HepG2 (cell line): ENCODE measurements around the gene INPP5K. TPM values are rescaled to one million over a fixed set of nuclear protein-coding genes. Genes with fewer than 3 reads are reported as not detected.
A peak's percentile ranks its signal among the peaks of the same experiment; 100 is the strongest.

Source experiments
- AHR ChIP-seq: IDR thresholded peaks from 2 replicates; pipeline ENCODE4 v1.6.1; 2018; ENCODE audit warnings: missing genetic modification reagents, missing compliant biosample characterization
- ATF7-NPFF ChIP-seq: sonication (generic); formaldehyde crosslinking; IDR thresholded peaks from 2 replicates; pipeline ENCODE4 v1.8.1; 2023; ENCODE audit warnings: mild to moderate bottlenecking, low read depth, missing genetic modification reagents, moderate library complexity
- EP300 ChIP-seq, 3 experiments: sonication (generic) in 1 of 3; formaldehyde crosslinking in 1 of 3; IDR thresholded peaks; 2 replicates each; pipeline versions ENCODE4 v1.5.1 to v1.6.1; 2011 to 2020; ENCODE audit warnings: low read depth in 2 of 3, low read length in 2 of 3, borderline replicate concordance in 1 of 3, improper control_type of control experiment in 1 of 3, mild to moderate bottlenecking in 1 of 3, missing genetic modification reagents in 1 of 3, moderate library complexity in 1 of 3
- FOXP4 ChIP-seq: sonication (generic); formaldehyde crosslinking; IDR thresholded peaks from 2 replicates; pipeline ENCODE4 v1.4.0; 2020; ENCODE audit warnings: missing genetic modification reagents
- HIC2 ChIP-seq: sonication (generic); formaldehyde crosslinking; IDR thresholded peaks from 2 replicates; pipeline ENCODE4 v1.9.0; 2022; ENCODE audit warnings: low read depth, missing genetic modification reagents
- IRF2 ChIP-seq: IDR thresholded peaks from 2 replicates; pipeline ENCODE4 v1.6.1; 2018; ENCODE audit warnings: missing genetic modification reagents, missing compliant biosample characterization
- MAFG ChIP-seq: sonication (generic); formaldehyde crosslinking; IDR thresholded peaks from 2 replicates; pipeline ENCODE4 v1.5.1; 2020; ENCODE audit warnings: mild to moderate bottlenecking, missing genetic modification reagents
- MAZ ChIP-seq, 2 experiments: sonication (generic) in 1 of 2; formaldehyde crosslinking in 1 of 2; IDR thresholded peaks; 2 replicates each; pipeline versions ENCODE4 v1.5.0 to v1.6.1; 2012 to 2020; ENCODE audit warnings: low read depth in 2 of 2, mild to moderate bottlenecking in 2 of 2, borderline replicate concordance in 1 of 2, improper control_type of control experiment in 1 of 2, low read length in 1 of 2, missing genetic modification reagents in 1 of 2, moderate library complexity in 1 of 2
- MXD1 ChIP-seq: sonication (generic); formaldehyde crosslinking; IDR thresholded peaks from 2 replicates; pipeline ENCODE4 v1.4.0; 2020; ENCODE audit warnings: mild to moderate bottlenecking, missing genetic modification reagents
- NR1H2 ChIP-seq: sonication (generic); formaldehyde crosslinking; IDR thresholded peaks from 2 replicates; pipeline ENCODE4 v1.8.1; 2022; ENCODE audit warnings: low read depth, missing genetic modification reagents, borderline replicate concordance
- PCBP1 ChIP-seq: fragments of 200-400 bp; formaldehyde crosslinking; IDR thresholded peaks from 2 replicates; pipeline ENCODE4 v1.6.1; 2017; ENCODE audit warnings: mild to moderate bottlenecking, low read depth, low read length, borderline replicate concordance
- PHB2 ChIP-seq: fragments of 450-650 bp; IDR thresholded peaks from 2 replicates; pipeline ENCODE4 v1.6.1; 2018; ENCODE audit not compliant: partially characterized antibody
- TEAD3 ChIP-seq: optimal IDR thresholded peaks from 2 replicates; pipeline ENCODE3; 2016; ENCODE audit warnings: borderline replicate concordance
- THAP11 ChIP-seq: IDR thresholded peaks from 2 replicates; pipeline ENCODE4 v1.6.1; 2016; ENCODE audit warnings: missing biosample characterization, missing genetic modification reagents
- ZBED4 ChIP-seq: sonication (generic); formaldehyde crosslinking; IDR thresholded peaks from 2 replicates; pipeline ENCODE4 v1.4.0; 2020; ENCODE audit warnings: missing genetic modification reagents, borderline replicate concordance
- ZNF224 ChIP-seq: sonication (generic); formaldehyde crosslinking; IDR thresholded peaks from 2 replicates; pipeline ENCODE4 v1.5.0; 2020; ENCODE audit warnings: mild to moderate bottlenecking, missing genetic modification reagents
- ZNF496 ChIP-seq: sonication (generic); formaldehyde crosslinking; IDR thresholded peaks from 2 replicates; pipeline ENCODE4 v1.8.1; 2023; ENCODE audit warnings: mild to moderate bottlenecking, moderate library complexity, missing genetic modification reagents; ENCODE audit not compliant: insufficient replicate concordance
- ZNF776 ChIP-seq: sonication (generic); formaldehyde crosslinking; IDR thresholded peaks from 2 replicates; pipeline ENCODE4 v1.4.0; 2020; ENCODE audit warnings: mild to moderate bottlenecking, missing genetic modification reagents
- polyA plus RNA-seq, 8 experiments: library from polyadenylated mRNA; depleted of rRNA in 3 of 8; stranded (reverse) in 7 of 8; unstranded in 1 of 8; fragments of >200 nt; fragmentation: Illumina TruSeq in 4 of 8; extraction: Trizol in 4 of 8; gene quantifications; 2 replicates each; pipeline versions ENCODE4 v1.2.1 to v1.2.3, GENCODE V29; 2011 to 2016; ENCODE audit warnings: low read depth in 4 of 8, missing spikeins in 1 of 8, mixed read lengths in 1 of 8; ENCODE audit not compliant: insufficient read depth in 1 of 8
- total RNA-seq, 5 experiments: library from RNA; depleted of rRNA; stranded (reverse); fragments of >200 nt; fragmentation: Illumina TruSeq; extraction: Trizol; gene quantifications; 2 replicates each; pipeline ENCODE4 v1.2.3, GENCODE V29; 2016; ENCODE audit warnings: low read depth in 1 of 5
- TF ChIP-seq, protein P1 (sequence below): sonication (generic); formaldehyde crosslinking; IDR thresholded peaks from 2 replicates; pipeline ENCODE4 v1.4.0; 2020; ENCODE audit warnings: low read depth, mild to moderate bottlenecking, missing genetic modification reagents

Gene INPP5K
- total and polyA plus RNA-seq, 2 of the 13 experiments (the other 11 are each of a cell fraction or from before 2014, with no cell fraction given) = 4.8 to 9.6 TPM

DNA sequence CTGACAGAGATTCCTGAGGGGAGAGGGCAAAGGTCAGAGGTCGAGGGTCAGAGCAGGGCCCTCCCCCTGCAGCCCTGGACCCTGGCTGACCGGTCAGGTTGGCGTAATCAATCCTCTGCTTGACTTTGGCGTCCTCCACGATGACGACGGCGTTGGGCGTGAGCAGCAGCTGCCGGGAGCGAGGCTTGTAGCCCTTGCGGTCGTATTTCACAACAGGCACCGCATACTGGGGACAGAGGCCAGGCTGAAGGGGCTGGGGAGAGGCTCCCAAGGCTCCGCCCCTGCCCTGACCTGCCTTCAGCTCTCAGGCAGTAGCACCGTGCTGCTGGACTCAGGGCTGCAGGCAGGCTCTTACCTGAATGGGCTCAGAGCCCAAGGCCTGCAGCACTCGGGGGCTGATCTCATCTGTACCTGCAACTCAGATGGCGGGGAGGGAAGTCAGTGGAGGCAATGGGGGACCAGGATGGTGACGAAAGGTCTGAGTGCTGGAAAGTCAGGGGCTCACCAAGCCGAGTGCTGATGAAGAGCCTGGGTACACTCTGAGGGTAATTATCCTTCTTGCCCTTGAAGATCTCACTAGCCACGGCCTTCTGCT is 48.4 kb downstream of the INPP5K start (continued):
- no peak for TF ChIP-seq ZBED4 (CRISPR knock-in tag)
- 0 out of 2 replicates have a peak, but pooled peaks have one; percentile 41 for TF ChIP-seq ZNF776 (CRISPR knock-in tag)
- no peak for TF ChIP-seq HIC2 (CRISPR knock-in tag)
- no peak for TF ChIP-seq AHR (CRISPR knock-in tag)
- TF ChIP-seq NR1H2 (CRISPR knock-in tag) = no peak
- TF ChIP-seq ZNF496 (CRISPR knock-in tag) = no peak
- 0 out of 2 replicates have a peak, but pooled peaks have one; percentile 22 for TF ChIP-seq MXD1
- peak; percentile 56 to 64; a peak in 1 of 4 replicates for TF ChIP-seq EP300 (IDR thresholded peaks at IDR 0.05; ENCODE audit: low read depth in 2 of 2, low read length in 2 of 2)
- peak; percentile 18; the same call in 1 of the 2 replicates for TF ChIP-seq EP300 (CRISPR knock-in tag; IDR thresholded peaks at IDR 0.05; ENCODE audit: borderline replicate concordance)
- TF ChIP-seq TEAD3 = peak; percentile 86
- TF ChIP-seq, protein P1, sequence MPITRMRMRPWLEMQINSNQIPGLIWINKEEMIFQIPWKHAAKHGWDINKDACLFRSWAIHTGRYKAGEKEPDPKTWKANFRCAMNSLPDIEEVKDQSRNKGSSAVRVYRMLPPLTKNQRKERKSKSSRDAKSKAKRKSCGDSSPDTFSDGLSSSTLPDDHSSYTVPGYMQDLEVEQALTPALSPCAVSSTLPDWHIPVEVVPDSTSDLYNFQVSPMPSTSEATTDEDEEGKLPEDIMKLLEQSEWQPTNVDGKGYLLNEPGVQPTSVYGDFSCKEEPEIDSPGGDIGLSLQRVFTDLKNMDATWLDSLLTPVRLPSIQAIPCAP = no peak
- TF ChIP-seq PCBP1 = no peak
- TF ChIP-seq IRF2 (CRISPR knock-in tag) = peak; percentile 63; the same call in 1 of the 2 replicates
- no peak for TF ChIP-seq ZNF224 (CRISPR knock-in tag)
- no peak for TF ChIP-seq PHB2
- peak; percentile 63 for TF ChIP-seq FOXP4 (CRISPR knock-in tag)
- no peak for TF ChIP-seq MAFG (CRISPR knock-in tag)
- TF ChIP-seq MAZ (IDR thresholded peaks at IDR 0.05; ENCODE audit: borderline replicate concordance, low read depth, low read length) = no peak
- 0 out of 2 replicates have a peak, but pooled peaks have one; percentile 76 for TF ChIP-seq MAZ (CRISPR knock-in tag; IDR thresholded peaks at IDR 0.05; ENCODE audit: low read depth)
- peak; percentile 74 for TF ChIP-seq THAP11
- no peak for TF ChIP-seq ATF7-NPFF (CRISPR knock-in tag)
